Ovary (tissue), 3 donors: Measurements from ENCODE around the gene SGK1.

Experiments used
- CTCF ChIP-seq, 3 donors: fragments of 450-650 bp in 2 of 3; fragments of 200-600 bp in 1 of 3; IDR thresholded peaks; one replicate each; pipeline versions ENCODE4 v1.5.1 to v1.8.0; 2016 to 2022; ENCODE audit warnings: antibody characterized with exemption in 3 of 3, mild to moderate bottlenecking in 1 of 3
- EP300 ChIP-seq: sonication (generic); formaldehyde crosslinking; IDR thresholded peaks from one replicate; pipeline ENCODE4 v1.6.1; 2017; ENCODE audit warnings: antibody characterized with exemption
- POLR2A ChIP-seq: fragments of 450-650 bp; IDR thresholded peaks from one replicate; pipeline ENCODE4 v1.6.1; 2017; ENCODE audit warnings: antibody characterized with exemption, mild to moderate bottlenecking, moderate library complexity
- donor health status: DM: no; HTN: no; CAD: no.

GRCh38 chr6:134318236-134318973, 493 bp upstream of the SGK1 start:
- TF ChIP-seq CTCF (IDR thresholded peaks at IDR 0.05) (no peak), POLR2A (no peak), EP300 (no peak)
